Tibial artery (tissue), 4 donors: Measurements from ENCODE around the gene PBX1.
A peak's percentile ranks its signal among the peaks of the same experiment; 100 is the strongest.

Experiments used
- DNase-seq, 2 donors: peaks; one replicate each; pipeline ENCODE4 v3.0.0-alpha.2; 2019
- H3K27ac ChIP-seq, 2 donors: fragments of 200-600 bp; sonication (generic) in 1 of 2; 1 replicate in 1 of 2; 2 replicates in 1 of 2; pipeline ENCODE4 v1.5.1; 2018 to 2019; ENCODE audit warnings: mild to moderate bottlenecking in 1 of 2
- H3K27me3 ChIP-seq, 2 donors: fragments of 200-600 bp; sonication (generic) in 1 of 2; one replicate each; pipeline versions ENCODE4 v1.5.1 to v1.6.0; 2016 to 2019
- H3K36me3 ChIP-seq, 3 donors: fragments of 200-600 bp; sonication (generic) in 2 of 3; one replicate each; pipeline ENCODE4 v1.5.1; 2016 to 2019; ENCODE audit warnings: mild to moderate bottlenecking in 2 of 3
- H3K4me1 ChIP-seq, 4 donors: fragments of 200-600 bp; sonication (generic) in 2 of 4; 1 replicate in 3 of 4; 2 replicates in 1 of 4; pipeline ENCODE4 v1.5.1; 2016 to 2019
- H3K4me3 ChIP-seq, 2 donors: fragments of 200-600 bp; sonication (generic) in 1 of 2; 1 replicate in 1 of 2; 2 replicates in 1 of 2; pipeline ENCODE4 v1.5.1; 2018 to 2019; ENCODE audit warnings: mild to moderate bottlenecking in 2 of 2
- H3K9me3 ChIP-seq, 3 donors: fragments of 200-600 bp; sonication (generic) in 1 of 3; one replicate each; pipeline ENCODE4 v1.5.1; 2016 to 2019
- intact Hi-C: fragments of 100-400 bp; cut with DNase I; formaldehyde crosslinking; loops from one replicate; pipeline ENCODE4 v1.15.0; 2023; ENCODE audit warnings: low total_unique reads
- TF ChIP-seq, protein P1 (sequence below), 2 experiments: fragments of 200-600 bp in 1 of 2; fragments of 450-650 bp in 1 of 2; IDR thresholded peaks; one replicate each; pipeline ENCODE4 v1.5.1; 2017 to 2019; ENCODE audit warnings: antibody characterized with exemption in 2 of 2, mild to moderate bottlenecking in 1 of 2, moderate library complexity in 1 of 2

PBX1 gene

DNA sequence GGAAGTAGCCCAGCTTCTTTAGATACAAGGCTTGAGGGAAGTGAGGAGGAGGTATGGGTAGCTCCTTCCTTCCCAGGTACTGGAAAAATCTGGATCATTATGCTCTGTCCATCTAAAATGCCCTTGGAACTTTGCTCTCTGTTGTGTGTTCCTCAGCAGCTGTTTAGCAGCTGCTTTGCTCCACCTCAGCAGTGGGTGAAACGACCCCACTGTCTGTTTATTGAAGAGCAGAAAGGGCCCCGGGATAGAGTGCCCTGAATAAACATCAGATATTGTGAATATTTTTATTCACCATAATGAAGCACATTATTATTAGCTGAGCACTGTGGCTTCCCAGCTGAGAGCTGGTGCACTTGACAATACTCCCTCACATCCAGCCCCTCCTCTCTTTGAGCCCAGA, 237.9 kb downstream of the PBX1 start:
- Histone ChIP-seq H3K9me3 (no peaks in the 10 kb centered on the region), H3K27ac (no peak overlapping the region)
- TF ChIP-seq, protein P1, sequence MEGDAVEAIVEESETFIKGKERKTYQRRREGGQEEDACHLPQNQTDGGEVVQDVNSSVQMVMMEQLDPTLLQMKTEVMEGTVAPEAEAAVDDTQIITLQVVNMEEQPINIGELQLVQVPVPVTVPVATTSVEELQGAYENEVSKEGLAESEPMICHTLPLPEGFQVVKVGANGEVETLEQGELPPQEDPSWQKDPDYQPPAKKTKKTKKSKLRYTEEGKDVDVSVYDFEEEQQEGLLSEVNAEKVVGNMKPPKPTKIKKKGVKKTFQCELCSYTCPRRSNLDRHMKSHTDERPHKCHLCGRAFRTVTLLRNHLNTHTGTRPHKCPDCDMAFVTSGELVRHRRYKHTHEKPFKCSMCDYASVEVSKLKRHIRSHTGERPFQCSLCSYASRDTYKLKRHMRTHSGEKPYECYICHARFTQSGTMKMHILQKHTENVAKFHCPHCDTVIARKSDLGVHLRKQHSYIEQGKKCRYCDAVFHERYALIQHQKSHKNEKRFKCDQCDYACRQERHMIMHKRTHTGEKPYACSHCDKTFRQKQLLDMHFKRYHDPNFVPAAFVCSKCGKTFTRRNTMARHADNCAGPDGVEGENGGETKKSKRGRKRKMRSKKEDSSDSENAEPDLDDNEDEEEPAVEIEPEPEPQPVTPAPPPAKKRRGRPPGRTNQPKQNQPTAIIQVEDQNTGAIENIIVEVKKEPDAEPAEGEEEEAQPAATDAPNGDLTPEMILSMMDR (IDR thresholded peaks at IDR 0.05): no peak

DNA sequence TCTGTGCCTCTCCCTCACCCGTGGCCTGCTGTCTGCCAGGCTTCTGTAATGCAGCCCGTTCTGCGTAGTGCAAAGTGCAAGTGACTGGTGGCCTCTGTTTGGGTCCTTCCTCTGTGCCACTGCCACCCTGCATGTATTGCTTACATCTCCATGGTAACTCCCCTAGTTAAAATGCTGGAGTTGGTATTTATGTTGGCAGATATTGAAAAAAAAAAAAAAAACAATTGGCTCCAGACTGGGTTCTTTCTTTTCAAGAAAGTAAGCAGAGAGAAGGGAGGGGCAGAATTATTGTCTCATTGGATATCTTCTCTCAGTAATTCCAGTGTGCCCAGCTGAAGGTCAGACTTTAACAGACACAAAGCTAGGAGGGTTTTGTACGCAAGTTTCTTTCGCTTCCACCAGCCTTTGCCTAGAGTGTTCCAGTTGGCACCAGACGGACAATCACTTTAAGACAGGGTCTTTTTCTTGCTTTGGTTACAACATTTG, 242.3 kb downstream of the PBX1 start:
- peak overlapping the region; percentile 4 to 10 for H3K4me3 ChIP-seq
- intact Hi-C loops: no loop called here
- H3K27ac ChIP-seq: peak overlapping the region; percentile 64 to 76
- peaks cover 0 to 57% (median 26%) of the 10 kb centered on the region in 4 donors for H3K4me1 ChIP-seq
- no peaks in the 10 kb centered on the region for H3K27me3 ChIP-seq
- TF ChIP-seq, protein P1 (IDR thresholded peaks at IDR 0.05): no peak
- H3K36me3 ChIP-seq: peaks cover 0 to 11% (median 9%) of the 10 kb centered on the region in 3 donors
- DNase-seq: no peak
- H3K9me3 ChIP-seq: no peaks in the 10 kb centered on the region

More for the DNA sequence above, 237.9 kb downstream of the PBX1 start:
- H3K36me3 ChIP-seq: peaks cover 4 to 22% (median 17%) of the 10 kb centered on the region in 3 donors
- H3K27me3 ChIP-seq: no peaks in the 10 kb centered on the region
- H3K4me1 ChIP-seq: peaks cover 0 to 40% (median 21%) of the 10 kb centered on the region in 4 donors
- no peak for DNase-seq
- intact Hi-C loops: no loop called here
- no peak overlapping the region for H3K4me3 ChIP-seq

DNA sequence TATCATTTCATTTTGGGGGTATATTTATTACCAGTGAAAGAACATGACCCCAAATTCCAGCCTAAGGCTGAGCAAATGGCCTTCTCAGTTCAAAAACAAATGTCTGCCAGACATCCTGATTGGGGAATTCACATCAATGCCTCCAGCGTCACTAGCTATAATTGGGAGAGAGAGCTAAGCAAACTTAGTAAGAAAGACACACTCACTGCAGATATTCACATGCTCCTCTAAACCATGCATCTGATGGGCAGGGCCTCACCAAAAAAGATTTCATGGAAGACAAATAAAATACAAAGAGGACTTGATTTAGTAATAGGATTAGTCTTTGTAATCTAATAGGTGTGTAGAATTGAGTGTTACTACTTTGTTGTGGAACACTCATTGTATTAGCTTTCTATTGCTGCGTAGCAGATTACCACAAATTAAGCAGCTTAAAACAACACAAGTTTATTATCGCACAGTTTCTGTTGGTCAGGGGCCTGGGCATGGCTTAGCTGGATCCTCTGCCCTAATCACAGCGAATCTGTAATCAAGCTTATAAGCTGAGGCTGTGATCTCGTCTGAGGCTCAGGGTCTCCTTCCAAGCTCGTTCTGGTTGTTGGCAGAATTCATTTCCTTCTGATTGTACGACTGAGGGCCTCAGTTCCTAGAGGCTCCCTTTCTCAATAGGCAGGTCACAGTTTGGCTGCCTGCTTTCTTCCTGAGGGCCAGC, 243.0 kb downstream of the PBX1 start:
- no peaks in the 10 kb centered on the region for H3K9me3 ChIP-seq
- intact Hi-C loops: no loop called here
- no peaks in the 10 kb centered on the region for H3K27me3 ChIP-seq
- DNase-seq: no peak
- H3K4me3 ChIP-seq: peak overlapping the region; percentile 4 to 10
- H3K4me1 ChIP-seq: peaks cover 0 to 58% (median 27%) of the 10 kb centered on the region in 4 donors
- TF ChIP-seq, protein P1 (IDR thresholded peaks at IDR 0.05): no peak
- H3K36me3 ChIP-seq: peaks cover 0 to 11% (median 9%) of the 10 kb centered on the region in 3 donors
- H3K27ac ChIP-seq: peak overlapping the region; percentile 64 to 76

DNA sequence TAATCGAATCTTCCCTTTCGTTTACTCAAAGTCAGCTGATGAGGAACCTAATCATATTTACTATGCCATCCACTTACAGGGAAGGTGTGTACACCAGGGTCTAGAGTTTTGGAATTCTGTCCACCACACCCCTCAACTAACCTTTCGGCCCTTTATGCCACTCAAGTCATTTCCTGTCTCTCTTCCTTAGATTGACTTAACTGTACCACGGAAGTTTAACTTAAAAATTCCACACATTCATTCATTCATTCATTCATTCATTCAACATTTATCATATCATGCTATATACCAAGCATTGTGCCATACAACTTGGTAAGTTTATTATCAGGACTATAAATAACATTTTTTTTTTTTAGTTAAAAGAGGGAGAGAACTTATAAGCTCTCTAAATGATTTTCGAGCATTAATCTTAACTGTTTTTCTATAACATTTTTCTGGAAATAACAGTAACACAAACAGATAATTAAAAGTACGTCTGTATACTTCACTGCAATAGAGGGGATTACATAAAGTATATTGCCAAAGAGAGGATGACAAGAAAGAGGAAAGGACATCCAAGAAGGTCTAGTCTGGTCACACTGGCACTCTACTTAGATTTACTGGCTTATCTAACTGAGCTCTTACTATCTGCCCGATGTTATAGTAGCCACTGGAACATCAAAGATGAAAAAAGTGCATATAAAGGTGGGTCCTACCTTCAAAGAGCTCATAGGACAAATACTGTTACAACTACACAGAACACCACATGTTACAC, 243.7 kb downstream of the PBX1 start:
- peaks cover 0 to 15% (median 13%) of the 10 kb centered on the region in 3 donors for H3K36me3 ChIP-seq
- H3K27ac ChIP-seq: peak overlapping the region; percentile 64 to 76
- H3K4me1 ChIP-seq: peaks cover 0 to 58% (median 27%) of the 10 kb centered on the region in 4 donors
- H3K4me3 ChIP-seq: no peak overlapping the region
- intact Hi-C loops: no loop called here
- TF ChIP-seq, protein P1 (IDR thresholded peaks at IDR 0.05): no peak
- H3K27me3 ChIP-seq: no peaks in the 10 kb centered on the region
- no peaks in the 10 kb centered on the region for H3K9me3 ChIP-seq
- DNase-seq: no peak

DNA sequence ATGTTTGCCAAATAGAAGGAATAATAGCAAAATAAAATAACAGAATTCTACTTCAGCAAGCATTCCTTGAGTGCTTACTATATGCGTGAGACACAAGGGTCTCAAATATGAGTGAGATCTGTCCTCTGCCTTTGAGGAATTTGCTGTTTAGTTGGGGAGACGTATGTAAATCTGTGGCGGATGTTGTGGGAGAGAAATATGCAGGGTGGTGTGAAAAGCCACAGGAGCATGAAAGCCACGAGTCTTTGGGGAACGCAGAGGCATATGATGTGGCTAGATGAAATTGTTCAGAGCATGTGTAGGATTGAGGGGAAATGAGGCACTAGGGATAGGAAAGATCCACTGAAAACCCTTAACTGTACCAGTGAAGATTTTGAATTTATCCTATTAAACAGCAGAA, 244.4 kb downstream of the PBX1 start:
- intact Hi-C loops: no loop called here
- H3K9me3 ChIP-seq: no peaks in the 10 kb centered on the region
- H3K4me1 ChIP-seq: peaks cover 0 to 58% (median 27%) of the 10 kb centered on the region in 4 donors
- H3K27me3 ChIP-seq: no peaks in the 10 kb centered on the region
- TF ChIP-seq, protein P1 (IDR thresholded peaks at IDR 0.05): no peak
- no peak overlapping the region for H3K4me3 ChIP-seq
- H3K27ac ChIP-seq: peak overlapping the region; percentile 64 to 76
- H3K36me3 ChIP-seq: peaks cover 3 to 21% (median 19%) of the 10 kb centered on the region in 3 donors
- no peak for DNase-seq
